ENCODE measurements around the gene HIPK2.

The HIPK2 gene

DNA sequence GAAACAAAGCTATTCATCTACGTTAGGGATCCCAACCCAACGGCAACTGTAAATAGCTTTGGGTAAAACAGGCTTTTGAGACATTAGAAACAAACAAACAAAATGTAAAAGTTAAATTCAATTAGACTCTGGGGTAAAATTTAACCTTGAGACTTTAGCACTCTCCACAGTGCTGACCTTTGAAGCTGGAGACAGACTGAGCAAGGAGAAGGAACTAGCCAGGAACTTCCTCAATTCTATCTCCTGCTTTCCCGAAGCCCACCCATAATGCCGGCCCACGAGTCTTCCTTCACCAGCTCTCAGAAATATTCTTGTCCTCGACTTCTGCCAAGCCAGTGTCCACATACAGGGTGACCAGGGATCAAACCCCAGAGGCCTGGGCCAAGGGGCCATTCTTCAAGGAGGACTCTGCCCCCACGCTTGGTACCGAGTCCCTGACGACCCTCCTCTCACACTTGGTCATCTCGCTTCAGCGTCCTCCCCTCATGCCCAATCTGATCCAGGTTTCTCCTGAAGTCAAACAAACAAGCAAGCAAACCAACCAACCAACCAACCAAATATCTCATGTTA is 114.1 kb downstream of the HIPK2 start:
- DNase-seq = no peak

DNA sequence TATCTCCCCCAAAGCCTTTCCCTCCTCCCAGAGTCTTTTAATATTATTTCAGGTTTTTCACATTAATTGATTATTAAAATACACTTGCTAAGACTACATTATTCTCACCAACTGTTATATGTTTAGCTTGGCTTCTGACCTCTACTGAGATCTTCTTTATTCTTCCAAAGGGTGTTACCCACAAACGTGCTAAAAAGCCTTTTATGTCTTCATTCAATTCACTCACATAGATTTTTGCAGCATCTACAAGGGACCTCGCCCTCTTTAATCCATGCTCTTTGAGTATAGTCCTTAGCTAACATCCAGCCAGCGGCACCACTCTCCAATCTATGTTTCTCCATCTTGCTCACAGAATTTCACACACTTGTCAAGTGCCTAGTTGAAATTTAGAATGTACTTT is 115.9 kb downstream of the HIPK2 start:
- no peak for DNase-seq
- in situ Hi-C loops (cut with MboI; ENCODE audit: low pct_unique_long_range_greater_than_20kb, low sequenced_read_pairs) = no loop called here

More for the DNA sequence above, 114.1 kb downstream of the HIPK2 start:
- in situ Hi-C loops (cut with MboI; ENCODE audit: low pct_unique_long_range_greater_than_20kb, low sequenced_read_pairs) = no loop called here

DNA sequence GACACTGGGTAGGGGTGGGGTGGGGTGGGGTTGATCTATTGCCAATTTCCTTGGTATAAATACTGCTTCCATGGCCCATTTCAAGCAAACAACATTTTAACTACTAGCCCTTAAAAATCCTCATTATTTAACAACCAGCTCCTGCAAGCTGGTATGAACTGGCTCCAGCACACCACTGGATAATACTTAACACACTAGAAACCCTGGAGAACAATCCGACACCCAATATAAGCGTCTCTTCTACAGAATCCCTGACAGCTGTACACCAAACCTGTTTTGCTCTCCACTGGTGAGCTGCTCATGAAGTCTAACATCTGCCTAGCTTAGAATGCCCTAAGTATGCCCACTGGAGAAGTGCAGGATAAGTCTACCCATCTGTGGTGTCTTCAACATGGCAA is 116.8 kb downstream of the HIPK2 start:
- DNase-seq = no peak
- in situ Hi-C loops (cut with MboI; ENCODE audit: low pct_unique_long_range_greater_than_20kb, low sequenced_read_pairs) = no loop called here

DNA sequence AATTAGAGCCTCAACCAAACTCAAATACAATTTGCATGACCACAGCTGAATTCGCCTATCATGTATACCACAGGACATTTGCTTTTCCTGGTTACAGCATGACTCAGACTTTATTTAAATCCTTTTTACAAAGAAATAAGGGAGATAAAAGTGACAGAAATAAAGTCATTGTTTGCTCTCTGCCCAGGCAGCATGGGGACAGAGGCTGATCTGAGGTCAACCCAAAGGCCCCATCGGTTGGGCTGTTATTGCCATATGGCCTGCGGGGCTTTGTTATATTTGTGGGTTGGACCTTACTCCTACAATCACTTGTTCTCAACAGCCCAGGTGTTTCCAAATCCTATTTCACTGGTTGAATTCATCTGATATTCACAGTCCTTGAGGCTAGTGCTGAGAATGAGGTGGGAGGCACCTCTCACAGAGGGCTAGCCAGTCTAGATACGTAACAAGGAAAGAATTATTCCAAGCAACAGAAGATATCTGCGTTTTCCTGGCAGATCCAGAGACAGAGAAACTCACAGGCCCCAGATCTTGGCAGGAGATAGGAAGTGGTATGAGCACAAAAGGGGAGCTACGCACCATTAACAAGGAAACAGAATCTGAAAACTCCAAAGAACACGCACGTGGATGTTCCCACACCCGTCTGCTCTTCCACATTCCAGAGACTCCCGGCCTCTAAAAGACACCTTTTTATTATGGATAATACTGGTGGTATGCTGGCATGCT is 117.3 kb downstream of the HIPK2 start:
- in situ Hi-C loops (cut with MboI; ENCODE audit: low pct_unique_long_range_greater_than_20kb, low sequenced_read_pairs) = no loop called here
- DNase-seq = no peak

DNA sequence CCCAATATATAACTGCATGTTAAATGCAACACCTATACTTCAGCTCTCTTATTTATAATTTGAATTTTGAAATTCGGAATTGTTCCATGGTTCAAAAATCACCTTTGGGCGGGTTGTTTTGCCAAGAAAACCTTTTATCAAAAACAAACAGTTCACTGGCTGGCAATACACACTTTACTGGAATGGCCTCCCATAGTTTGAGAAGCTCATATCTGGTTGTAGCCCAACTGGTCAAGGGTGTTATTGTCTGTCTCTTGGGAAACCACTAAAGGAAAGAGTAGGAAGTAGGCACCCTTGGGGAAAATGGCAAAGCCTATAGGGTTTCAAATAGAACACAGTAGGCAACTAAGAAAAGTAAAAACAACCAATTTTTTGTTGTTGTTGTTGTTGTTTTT is 117.9 kb downstream of the HIPK2 start:
- DNase-seq = no peak
- in situ Hi-C loops (cut with MboI; ENCODE audit: low pct_unique_long_range_greater_than_20kb, low sequenced_read_pairs) = no loop called here

DNA sequence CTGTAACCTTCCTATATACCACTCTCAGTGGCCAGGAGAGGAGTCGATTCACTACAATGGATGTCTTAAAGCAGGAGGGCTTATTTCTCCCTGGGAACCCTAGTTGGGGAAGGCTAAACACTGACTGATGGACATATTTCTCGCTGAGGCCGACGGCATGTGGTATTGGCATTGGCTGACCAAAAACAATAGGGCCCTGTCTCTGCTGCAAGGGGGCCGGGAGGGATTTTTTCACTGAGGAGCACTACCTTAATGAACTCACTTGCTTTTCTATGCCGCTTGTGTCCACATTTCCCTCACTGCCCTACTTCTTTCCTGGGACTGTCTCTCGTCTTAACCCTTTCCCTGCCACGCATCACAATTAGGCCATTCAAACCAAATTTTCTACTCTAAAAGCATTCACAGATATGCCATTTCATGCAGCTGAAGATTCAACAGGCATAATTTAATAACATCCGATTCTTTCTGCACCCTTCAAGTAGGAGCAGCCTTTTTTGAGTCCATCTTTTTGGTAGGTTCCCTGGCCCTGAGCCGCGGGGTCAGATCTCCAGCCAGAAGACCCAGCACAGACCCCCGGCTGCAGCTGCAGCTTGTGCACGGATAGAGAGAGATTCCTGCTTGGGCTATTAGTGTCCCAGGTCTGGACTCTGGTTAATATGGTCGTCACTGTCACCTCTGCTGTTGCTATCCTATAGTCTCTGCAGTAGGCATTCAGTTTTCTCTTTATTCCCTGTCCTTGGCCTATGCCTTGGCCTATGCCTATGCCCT is 118.7 kb downstream of the HIPK2 start:
- in situ Hi-C loops (cut with MboI; ENCODE audit: low pct_unique_long_range_greater_than_20kb, low sequenced_read_pairs) = no loop called here
- DNase-seq = no peak

DNA sequence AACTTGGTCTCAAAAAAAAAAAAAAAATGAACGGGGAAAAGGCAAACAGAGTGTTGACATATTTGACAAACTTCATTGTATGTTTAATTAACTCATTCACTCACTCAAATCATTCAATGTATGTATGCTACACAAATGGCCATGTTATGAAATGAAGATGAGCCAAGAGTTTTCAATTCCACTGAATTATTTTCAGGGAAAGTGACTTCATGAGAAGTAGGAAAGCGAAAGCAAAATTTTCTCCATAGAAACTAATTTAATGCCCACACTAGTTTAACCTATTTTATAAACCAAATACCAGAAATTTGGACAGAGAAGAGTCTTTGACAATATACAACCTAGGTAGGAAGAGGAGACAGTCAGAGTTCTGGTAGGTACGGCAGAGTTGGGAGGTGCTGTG is 119.5 kb downstream of the HIPK2 start:
- DNase-seq = no peak
- in situ Hi-C loops (cut with MboI; ENCODE audit: low pct_unique_long_range_greater_than_20kb, low sequenced_read_pairs) = no loop called here

DNA sequence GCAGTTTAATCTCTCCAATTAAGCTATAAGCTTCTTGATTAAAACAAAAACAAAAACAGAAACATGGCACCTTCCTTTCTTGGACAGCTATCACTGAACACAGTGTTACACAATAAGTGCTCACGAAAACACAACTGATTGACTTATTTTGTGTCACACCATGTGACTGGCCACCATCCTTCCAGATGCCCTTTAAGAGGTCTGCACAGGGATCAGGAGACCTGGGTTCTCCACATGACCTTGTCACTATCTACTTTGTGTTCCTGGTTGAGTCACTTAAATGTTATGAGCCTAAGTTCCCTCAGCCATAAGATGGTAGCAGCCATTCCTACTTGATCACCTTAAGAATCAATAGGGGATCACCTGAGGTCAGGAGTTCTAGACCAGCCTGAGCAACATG is 120.1 kb downstream of the HIPK2 start:
- DNase-seq = no peak
- in situ Hi-C loops (cut with MboI; ENCODE audit: low pct_unique_long_range_greater_than_20kb, low sequenced_read_pairs) = no loop called here

DNA sequence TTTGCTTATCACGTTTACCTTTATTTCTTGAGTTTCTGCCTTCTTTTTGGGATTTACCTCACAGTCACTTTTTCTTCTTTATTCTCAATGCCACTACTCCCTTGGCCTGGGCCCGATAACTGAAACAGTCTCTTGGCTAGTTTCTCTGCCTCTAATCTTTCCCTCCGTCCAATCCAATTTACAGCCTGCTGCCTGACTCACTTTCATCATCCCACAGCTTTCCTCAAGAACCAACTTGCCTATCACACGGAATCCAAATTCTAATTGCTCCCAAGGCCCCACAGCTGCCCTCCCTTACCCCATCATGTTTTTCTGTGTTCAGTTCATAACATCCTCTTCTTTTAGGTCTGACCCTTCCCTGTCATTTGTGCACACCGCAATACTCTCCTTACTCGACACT is 121.4 kb downstream of the HIPK2 start:
- in situ Hi-C loops (cut with MboI; ENCODE audit: low pct_unique_long_range_greater_than_20kb, low sequenced_read_pairs) = no loop called here
- DNase-seq = no peak

DNA sequence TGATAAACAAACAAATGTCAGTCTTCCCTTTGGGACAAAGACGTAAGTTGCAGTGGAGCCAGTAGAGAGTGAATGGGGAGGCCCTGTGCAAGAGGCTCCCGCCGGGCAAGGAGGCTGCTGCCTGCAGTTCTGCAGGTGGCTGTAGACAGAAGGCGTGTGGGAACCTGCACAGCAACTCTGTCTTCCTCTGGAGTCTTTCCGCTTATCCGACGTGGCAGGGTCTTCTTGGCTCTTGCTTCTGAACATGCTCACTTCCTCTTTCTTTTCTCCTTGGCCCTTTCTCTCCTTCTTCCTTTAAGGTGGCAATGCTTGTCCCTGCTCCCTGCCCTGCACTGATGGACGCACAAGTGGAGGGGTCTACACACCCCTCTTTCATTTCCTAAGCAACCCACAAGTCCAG is 122.5 kb downstream of the HIPK2 start:
- in situ Hi-C loops (cut with MboI; ENCODE audit: low pct_unique_long_range_greater_than_20kb, low sequenced_read_pairs) = no loop called here
- DNase-seq = no peak

DNA sequence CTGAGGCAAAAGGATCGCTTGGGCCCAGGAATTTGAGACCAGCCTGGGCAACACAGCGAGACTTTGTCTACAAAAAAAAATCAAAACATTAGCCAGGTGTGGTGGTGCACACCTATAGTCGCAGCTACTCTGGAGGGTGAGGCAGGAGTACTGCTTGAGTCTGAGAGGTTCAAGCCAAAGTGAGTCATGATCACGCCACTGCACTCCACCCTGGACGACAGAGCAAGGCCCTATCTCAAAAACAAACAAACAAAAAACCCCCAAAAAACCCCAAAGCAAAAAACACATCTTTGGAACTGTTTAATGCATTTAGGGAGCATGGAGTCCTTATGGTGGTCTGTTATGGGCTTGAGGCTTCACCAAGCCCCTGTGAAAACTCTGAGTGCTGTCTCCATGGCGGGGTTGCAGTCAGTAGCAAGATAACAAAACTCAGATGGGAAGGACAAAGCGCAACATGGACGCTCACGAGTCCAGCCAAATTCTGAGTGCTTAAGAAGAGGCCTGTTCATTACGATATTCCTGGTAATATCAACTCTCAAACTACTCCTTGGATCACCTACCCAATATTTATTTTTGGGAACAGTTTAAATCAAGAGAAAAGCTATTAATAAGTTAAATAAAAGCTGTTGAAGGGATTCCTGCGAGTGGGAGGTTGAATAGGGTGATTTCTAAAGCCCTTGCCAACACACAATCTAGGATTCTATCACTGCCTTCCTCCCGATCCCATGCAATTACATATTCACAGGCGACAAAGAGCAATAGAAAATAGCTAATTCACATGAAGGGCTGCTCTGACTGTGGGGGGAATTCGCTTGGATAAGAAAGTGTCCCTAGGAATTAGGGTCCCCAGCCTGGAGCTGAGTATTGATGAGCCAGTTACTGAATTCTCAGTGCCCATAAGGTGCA is 123.3 kb downstream of the HIPK2 start:
- in situ Hi-C loops (cut with MboI; ENCODE audit: low pct_unique_long_range_greater_than_20kb, low sequenced_read_pairs) = no loop called here
- DNase-seq = no peak

DNA sequence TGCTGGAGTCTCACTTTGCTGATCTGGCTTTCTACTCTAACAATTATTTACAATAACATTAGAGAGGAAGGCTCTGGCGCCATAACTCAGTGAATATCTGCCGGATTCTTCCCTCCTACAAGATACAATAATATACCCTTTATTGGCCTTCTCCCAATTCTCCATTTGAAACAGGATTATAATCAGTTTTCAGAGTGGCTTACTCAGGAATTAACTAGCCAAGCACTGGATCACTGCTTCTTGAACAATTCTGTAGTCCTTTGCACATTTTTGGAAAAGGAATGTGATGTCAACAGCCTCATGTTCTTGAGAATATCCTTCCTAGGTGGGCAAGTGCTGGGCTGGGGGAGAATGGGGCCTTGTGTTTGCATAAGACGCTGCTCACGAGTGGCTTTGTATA is 125.9 kb downstream of the HIPK2 start:
- in situ Hi-C loops (cut with MboI; ENCODE audit: low pct_unique_long_range_greater_than_20kb, low sequenced_read_pairs) = no loop called here
- no peak for DNase-seq

DNA sequence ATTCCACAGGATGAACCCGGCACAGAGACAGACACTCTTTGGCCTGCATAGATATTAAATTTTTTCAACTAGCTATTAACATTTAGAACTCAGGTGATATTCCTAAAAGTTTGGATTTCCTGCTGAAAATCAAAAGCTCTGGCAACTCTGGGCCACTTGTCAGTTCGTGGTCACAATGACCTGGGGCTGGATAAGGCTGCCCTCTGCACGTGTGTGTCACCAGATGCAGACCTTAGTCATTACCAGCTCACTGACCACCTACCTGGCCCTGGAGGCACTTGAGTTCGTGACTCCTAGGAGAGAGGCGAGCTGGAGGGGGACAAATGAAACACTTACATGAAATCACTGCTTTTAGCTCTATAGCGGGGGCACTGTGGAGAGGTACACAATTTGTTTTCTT is 126.5 kb downstream of the HIPK2 start:
- in situ Hi-C loops (cut with MboI; ENCODE audit: low pct_unique_long_range_greater_than_20kb, low sequenced_read_pairs) = no loop called here
- no peak for DNase-seq

DNA sequence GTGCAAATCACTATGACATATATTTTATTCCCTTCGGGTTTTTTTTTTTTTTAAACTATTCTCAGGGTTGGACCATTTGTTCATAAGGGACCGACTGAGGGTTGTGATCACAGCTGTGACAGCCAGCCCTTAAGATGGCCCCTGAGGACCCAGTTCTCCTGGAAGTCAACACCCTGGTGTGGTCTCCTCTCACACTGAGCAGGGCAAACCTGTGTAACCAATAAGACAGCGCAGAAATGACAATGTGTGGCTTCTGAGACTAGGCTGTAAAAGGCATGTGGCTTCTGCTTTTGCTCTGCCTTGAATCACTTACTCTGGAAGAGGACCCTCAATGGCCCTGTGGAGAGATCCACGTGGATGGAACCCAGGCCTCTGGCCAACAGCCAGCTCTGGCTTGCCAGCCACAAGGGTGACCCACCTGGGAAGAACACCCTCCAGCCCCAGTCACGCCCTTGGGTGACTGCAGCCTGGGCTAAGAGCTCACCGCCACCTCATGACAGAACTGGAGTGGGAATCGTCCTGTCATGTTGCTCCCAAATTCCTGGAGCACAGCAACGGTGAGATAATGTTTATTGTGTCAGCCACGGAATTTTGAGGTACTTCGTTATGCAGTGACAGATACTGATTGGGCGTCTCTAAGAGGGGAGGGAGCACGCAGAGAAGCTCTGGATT is 127.2 kb downstream of the HIPK2 start:
- no peak for DNase-seq
- in situ Hi-C loops (cut with MboI; ENCODE audit: low pct_unique_long_range_greater_than_20kb, low sequenced_read_pairs) = no loop called here

DNA sequence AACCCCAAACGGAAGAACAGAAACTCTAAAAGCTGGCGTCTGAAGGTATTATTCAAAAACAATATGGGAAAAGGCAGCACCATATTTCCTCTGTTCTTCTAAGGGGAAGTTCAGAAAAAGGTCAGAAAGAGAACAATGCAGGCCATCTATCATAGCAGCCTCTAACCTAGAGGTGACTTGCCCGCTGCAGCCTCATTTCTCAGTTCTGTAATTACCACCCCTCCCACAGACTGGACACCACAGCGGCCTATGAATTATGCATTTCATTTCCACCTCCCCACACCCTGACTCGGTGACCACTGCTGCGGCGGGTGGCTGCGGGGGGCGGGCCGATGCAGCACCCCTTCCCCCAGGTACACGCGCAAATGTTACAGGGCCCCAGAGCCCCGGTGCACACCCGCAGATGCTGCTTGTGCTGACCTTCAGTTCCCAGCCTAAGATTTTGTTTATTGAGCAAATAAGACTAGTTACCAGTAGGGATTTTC is 128.8 kb downstream of the HIPK2 start:
- peak; percentile 79 for DNase-seq

DNA sequence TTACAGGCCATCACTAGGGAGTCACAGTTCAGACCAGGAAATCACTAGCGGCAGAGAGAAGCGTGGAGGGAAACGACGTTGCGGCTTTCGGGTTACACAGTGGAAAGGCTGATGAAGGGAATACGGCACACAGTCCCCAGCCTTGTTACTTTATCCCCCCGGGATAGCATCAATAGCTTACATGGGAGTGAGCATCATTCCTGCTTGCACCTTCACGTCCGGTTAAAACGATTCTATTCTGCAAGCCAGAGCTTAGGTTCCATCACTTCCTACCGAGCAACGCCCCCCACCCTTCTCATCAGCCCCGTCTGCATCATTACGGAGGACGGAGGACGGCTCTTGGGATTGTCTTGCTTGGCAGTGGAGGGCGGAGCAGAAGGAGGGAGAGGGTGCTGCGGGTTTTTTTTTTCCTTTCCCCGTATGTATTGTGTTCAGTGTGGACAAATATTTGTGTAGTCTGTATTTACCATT is 129.4 kb downstream of the HIPK2 start:
- DNase-seq = no peak
- in situ Hi-C loops (cut with MboI; ENCODE audit: low pct_unique_long_range_greater_than_20kb, low sequenced_read_pairs) = loop anchor here (25.0 kb wide), 1 partner anchor 364 kb away; no protein-coding TSS in a partner anchor

More for the DNA sequence above, 128.8 kb downstream of the HIPK2 start:
- in situ Hi-C loops (cut with MboI; ENCODE audit: low pct_unique_long_range_greater_than_20kb, low sequenced_read_pairs) = loop anchor here (25.0 kb wide), 1 partner anchor 363 kb away; no protein-coding TSS in a partner anchor

DNA sequence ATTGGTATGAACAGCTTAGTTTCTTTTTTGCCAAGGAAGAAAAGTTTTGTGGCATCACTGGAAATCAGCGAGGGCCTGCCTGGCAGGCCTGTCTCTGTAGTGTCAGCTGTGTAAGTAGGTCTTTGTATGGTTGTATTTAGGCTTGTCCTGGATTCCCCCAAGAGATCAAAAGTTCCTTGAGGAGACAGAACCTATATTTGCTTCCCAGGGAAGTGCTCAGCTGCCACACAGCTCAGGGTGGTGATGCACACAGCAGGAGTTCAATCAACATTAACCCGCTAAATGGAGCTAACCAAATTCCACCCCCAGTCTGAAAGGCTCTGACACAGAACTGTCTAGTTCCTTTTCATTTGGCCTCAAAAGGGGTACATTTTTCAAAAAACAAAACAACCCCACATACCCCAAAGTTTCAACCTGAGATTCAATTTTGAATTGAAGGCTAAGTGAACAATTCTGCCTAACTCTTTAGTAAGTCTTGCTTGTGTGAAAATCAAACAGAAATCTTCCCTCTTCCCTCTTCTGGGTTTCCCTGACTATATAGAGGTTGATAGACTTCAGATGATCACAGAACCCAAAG is 129.9 kb downstream of the HIPK2 start:
- no peak for DNase-seq
- in situ Hi-C loops (cut with MboI; ENCODE audit: low pct_unique_long_range_greater_than_20kb, low sequenced_read_pairs) = loop anchor here (25.0 kb wide), 1 partner anchor 364 kb away; no protein-coding TSS in a partner anchor

DNA sequence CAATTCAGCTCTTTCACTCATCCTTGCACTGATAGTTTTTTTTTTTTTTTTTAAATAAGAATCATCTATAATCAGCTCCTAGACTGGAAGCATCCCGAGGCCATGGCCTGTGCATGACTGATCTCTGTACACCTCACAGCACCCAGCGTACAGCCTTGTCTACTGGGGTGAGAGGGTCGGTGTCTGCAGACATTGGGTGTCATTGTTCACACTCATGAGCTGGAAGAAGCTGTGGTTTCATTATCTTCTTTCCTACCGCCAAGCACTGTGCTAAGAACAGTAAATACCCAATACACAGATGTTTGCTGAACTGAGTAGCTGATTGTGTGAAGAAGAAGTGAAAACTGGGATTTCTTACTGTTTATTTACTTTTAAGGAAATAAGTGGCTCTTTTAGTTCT is 130.7 kb downstream of the HIPK2 start:
- DNase-seq = no peak
- in situ Hi-C loops (cut with MboI; ENCODE audit: low pct_unique_long_range_greater_than_20kb, low sequenced_read_pairs) = loop anchor here (25.0 kb wide), 1 partner anchor 365 kb away; no protein-coding TSS in a partner anchor
